Endothelial cell of umbilical vein (primary cell): ENCODE data around the gene E2F4.

Source experiments
- CTCF ChIP-seq, 2 donors: IDR thresholded peaks; 1 replicate in 1 of 2; 2 replicates in 1 of 2; pipeline ENCODE4 v1.5.1; 2011; ENCODE audit warnings: low read length in 2 of 2, mild to moderate bottlenecking in 2 of 2, moderate library complexity in 2 of 2, control low read depth in 1 of 2, inconsistent platforms in 1 of 2, low read depth in 1 of 2; ENCODE audit not compliant: insufficient read depth in 1 of 2; ENCODE audit errors: extremely low read depth in 1 of 2
- EZH2 ChIP-seq: IDR thresholded peaks from 2 replicates; pipeline ENCODE4 v1.6.1; 2012; ENCODE audit warnings: borderline replicate concordance, low read depth, mild to moderate bottlenecking, moderate library complexity, low read length, inconsistent platforms; ENCODE audit not compliant: severe bottlenecking
- POLR2A ChIP-seq: IDR thresholded peaks from 2 replicates; pipeline ENCODE4 v1.6.1; 2012; ENCODE audit warnings: low read depth, mild to moderate bottlenecking, control low read depth, low read length

- TF ChIP-seq CTCF (IDR thresholded peaks at IDR 0.05; ENCODE audit: extremely low read depth in 1 of 2, insufficient read depth in 1 of 2, low read depth in 1 of 2, low read length in 2 of 2), result no peak
- TF ChIP-seq POLR2A, result no peak
- no peak for TF ChIP-seq EZH2
These were observed 10.6 kb upstream of the E2F4 start for GRCh38 chr16:67181346-67181745.
